ENCODE measurements around the gene PTAR1. TPM values are rescaled to one million over a fixed set of nuclear protein-coding genes. Genes with fewer than 3 reads are reported as not detected.

The PTAR1 gene
- total and polyA plus RNA-seq, 11 donors = 5.8 to 37.4 (median 23.7) TPM

DNA sequence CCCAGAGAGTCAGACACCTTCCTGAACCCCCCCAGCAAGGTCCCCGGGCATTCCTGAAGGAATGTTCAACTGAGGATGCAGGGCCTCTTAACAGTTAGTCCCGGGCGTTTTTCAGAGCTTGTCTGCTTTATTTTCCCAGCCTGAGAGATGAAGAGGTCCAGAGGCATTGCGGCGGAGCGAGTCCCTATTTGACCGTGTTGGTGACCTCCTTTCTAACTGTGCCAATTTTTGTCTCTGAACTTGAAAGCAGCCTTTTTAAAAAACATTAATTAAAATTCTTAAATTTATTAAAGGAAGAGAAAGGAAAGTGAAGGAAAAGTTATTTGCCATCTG lies 433 bp upstream of the PTAR1 start:
- intact Hi-C loops (cut with DNase I) = loop anchor here in 1 of 10 donors (2.0 kb wide), 1 partner anchor 87 kb away; the partner anchor contains the start of gene APBA1

DNA sequence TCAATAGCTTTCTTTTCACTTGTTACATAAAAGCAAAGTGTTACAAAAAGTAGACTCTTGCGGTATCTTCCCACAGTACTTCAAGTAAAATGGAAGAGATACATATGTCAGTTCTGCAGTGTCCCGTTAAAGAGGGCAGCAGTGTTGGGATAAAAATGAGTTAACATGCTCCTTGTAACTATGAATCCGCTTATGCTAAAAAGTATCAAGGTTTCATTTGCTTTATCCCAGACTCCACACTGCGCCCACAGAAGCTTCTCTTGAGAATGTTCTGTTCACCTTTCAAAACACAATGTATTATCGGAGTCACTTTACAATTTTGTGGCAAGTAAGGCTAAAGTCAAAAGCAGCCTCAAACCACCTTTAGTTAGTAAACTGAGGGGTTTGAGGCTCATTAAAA lies 790 bp downstream of the PTAR1 start:
- H3K9me3 ChIP-seq = no peaks in the 10 kb centered on the region
- H3K4me1 ChIP-seq = peaks cover 3 to 35% (median 19%) of the 10 kb centered on the region in 12 donors
- ATAC-seq (peak in 1 of 4 donors; percentile 1), DNase-seq (no peak)
- intact Hi-C loops (cut with DNase I) = loop anchor here in 7 of 10 donors (1.0 to 10.0 kb wide), 6 partner anchors 86 to 506 kb away; partner anchors contain the start of gene APBA1 (in 6 of the 7)
- H3K27ac ChIP-seq = peak overlapping the region; percentile 93 to 98 (median 98)
- no peaks in the 10 kb centered on the region for H3K27me3 ChIP-seq
- no peak for TF ChIP-seq POLR2A (IDR thresholded peaks at IDR 0.05)
- TF ChIP-seq, protein P1, sequence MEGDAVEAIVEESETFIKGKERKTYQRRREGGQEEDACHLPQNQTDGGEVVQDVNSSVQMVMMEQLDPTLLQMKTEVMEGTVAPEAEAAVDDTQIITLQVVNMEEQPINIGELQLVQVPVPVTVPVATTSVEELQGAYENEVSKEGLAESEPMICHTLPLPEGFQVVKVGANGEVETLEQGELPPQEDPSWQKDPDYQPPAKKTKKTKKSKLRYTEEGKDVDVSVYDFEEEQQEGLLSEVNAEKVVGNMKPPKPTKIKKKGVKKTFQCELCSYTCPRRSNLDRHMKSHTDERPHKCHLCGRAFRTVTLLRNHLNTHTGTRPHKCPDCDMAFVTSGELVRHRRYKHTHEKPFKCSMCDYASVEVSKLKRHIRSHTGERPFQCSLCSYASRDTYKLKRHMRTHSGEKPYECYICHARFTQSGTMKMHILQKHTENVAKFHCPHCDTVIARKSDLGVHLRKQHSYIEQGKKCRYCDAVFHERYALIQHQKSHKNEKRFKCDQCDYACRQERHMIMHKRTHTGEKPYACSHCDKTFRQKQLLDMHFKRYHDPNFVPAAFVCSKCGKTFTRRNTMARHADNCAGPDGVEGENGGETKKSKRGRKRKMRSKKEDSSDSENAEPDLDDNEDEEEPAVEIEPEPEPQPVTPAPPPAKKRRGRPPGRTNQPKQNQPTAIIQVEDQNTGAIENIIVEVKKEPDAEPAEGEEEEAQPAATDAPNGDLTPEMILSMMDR (IDR thresholded peaks at IDR 0.05) = no peak
- WGBS, 4 donors = 1 to 2% (median 1%) methylated on average over 5 of the region's 5 CpGs
- H3K4me3 ChIP-seq = peak overlapping the region; percentile 76 to 98 (median 90)
- no peaks in the 10 kb centered on the region for H3K36me3 ChIP-seq

More for the DNA sequence above, 433 bp upstream of the PTAR1 start:
- Histone ChIP-seq H3K27ac (peak overlapping the region; percentile 93 to 98 (median 98)), H3K27me3 (no peaks in the 10 kb centered on the region), H3K9me3 (no peaks in the 10 kb centered on the region), H3K36me3 (no peaks in the 10 kb centered on the region), H3K4me3 (peak overlapping the region in 11 of 12 donors; percentile 76 to 98 (median 90)), H3K4me1 (peaks cover 3 to 35% (median 19%) of the 10 kb centered on the region in 12 donors)
- ATAC-seq (peak in 2 of 4 donors; percentile 9 to 19), DNase-seq (no peak)
- no peak for TF ChIP-seq POLR2A (IDR thresholded peaks at IDR 0.05)
- TF ChIP-seq, protein P1 (IDR thresholded peaks at IDR 0.05) = no peak
- WGBS, 4 donors = 8 to 15% (median 11%) methylated on average over 7 of the region's 7 CpGs

DNA sequence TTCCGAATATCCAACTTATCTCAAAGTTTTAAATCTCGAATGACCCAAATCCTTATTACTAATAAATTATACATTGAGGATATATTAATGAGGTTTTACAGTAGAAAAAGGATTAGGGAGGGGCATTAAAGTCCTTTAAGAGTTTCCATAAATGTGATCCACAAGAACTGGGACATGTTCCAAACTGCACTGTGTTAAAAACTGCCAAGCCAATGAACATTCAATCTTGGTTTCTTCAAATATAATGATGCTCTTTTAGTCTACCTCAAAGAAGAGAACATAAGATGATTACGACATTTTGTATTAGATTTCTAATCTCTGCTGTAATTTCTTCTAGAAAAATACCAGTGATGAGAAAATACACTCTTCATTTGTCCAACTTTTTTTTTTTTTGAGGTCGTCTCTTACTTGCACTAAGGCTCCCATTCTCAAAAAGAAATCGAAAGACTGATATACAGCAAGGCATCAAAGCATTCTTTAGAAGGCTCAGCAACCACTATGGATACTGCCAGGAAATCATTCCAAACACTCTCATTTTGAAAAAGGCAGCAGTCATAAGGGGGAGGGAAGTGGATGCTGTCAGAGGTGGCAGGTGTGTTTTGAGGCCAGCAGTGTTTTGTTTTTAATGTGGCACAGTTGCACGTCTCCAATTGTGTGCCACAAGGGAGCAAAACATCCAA lies 1.7 kb downstream of the PTAR1 start:
- intact Hi-C loops (cut with DNase I) = loop anchor here in 7 of 10 donors (2.0 to 10.0 kb wide), 5 partner anchors 85 to 507 kb away; partner anchors contain the start of gene APBA1 (in 6 of the 7)
- ATAC-seq = no peak

DNA sequence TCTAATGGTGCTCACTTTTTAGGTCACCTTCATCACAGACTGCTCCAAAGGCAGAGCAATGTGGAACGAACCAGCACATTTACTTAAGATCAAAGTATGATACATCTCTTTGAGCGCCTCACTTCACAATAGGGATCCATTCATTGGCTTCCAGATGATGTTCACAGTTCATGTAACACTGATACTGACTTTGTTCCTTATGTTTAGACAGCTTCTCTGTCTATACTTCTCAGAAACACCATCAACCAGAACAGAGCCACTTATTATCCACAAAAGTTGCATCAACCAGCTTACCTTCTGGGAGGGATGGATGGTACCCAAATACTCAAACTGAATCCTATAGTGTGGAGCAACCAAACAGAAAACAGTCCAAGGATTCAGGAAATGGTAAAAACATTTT lies 4.6 kb downstream of the PTAR1 start:
- H3K9me3 ChIP-seq = no peaks in the 10 kb centered on the region
- H3K36me3 ChIP-seq = peaks cover 0 to 5% (median 2%) of the 10 kb centered on the region in 9 donors
- WGBS, 4 donors = 81 to 89% (median 85%) methylated on average over 2 of the region's 2 CpGs
- TF ChIP-seq POLR2A (IDR thresholded peaks at IDR 0.05) = no peak
- TF ChIP-seq, protein P1 (IDR thresholded peaks at IDR 0.05) = no peak
- H3K4me1 ChIP-seq = peaks cover 3 to 40% (median 19%) of the 10 kb centered on the region in 12 donors
- no peak for DNase-seq
- H3K27ac ChIP-seq = no peak overlapping the region
- H3K27me3 ChIP-seq = no peaks in the 10 kb centered on the region
- ATAC-seq = no peak
- no peak overlapping the region for H3K4me3 ChIP-seq
- intact Hi-C loops (cut with DNase I) = loop anchor here in 5 of 10 donors (5.0 to 10.0 kb wide), 4 partner anchors 83 to 510 kb away; partner anchors contain the start of gene APBA1 (in 2 of the 5)

More for the DNA sequence above, 1.7 kb downstream of the PTAR1 start:
- Histone ChIP-seq H3K4me1 (peaks cover 3 to 42% (median 19%) of the 10 kb centered on the region in 12 donors), H3K9me3 (no peaks in the 10 kb centered on the region), H3K36me3 (no peaks in the 10 kb centered on the region), H3K4me3 (peak overlapping the region in 9 of 12 donors; percentile 76 to 98 (median 90)), H3K27me3 (no peaks in the 10 kb centered on the region), H3K27ac (peak overlapping the region in 4 of 12 donors; percentile 1 to 98 (median 98))
- WGBS, 4 donors = 49 to 58% (median 54%) methylated on average over 6 of the region's 6 CpGs
- TF ChIP-seq, protein P1 (IDR thresholded peaks at IDR 0.05) = no peak
- no peak for TF ChIP-seq POLR2A (IDR thresholded peaks at IDR 0.05)
- no peak for DNase-seq
